Activated naive CD4-positive, alpha-beta T cell treated with anti-CD3 and anti-CD28 coated beads, Interleukin-2, amount 10 ng/mL, durations not matched to agents 7 days and 5 days (primary cell): Measurements from ENCODE around the gene AKT2.

Experiments used
- CTCF ChIA-PET: fragments of 350-600 bp; sonication (Branson Sonifier 250); formaldehyde crosslinking; loops from one replicate; lab custom pipeline; 2021; ENCODE audit warnings: antibody characterized with exemption; lab: Charles Lee
- DNase-seq: peaks from one replicate; pipeline ENCODE4 v3.0.0-alpha.2; 2020
- H3K27ac Mint-ChIP-seq: one replicate; pipeline ENCODE4 v1.8.0; 2021; ENCODE audit warnings: mild to moderate bottlenecking, moderate library complexity, mixed read lengths
- H3K27me3 Mint-ChIP-seq: one replicate; pipeline ENCODE4 v1.8.0; 2021; ENCODE audit warnings: mild to moderate bottlenecking, mixed read lengths
- H3K36me3 Mint-ChIP-seq: one replicate; pipeline ENCODE4 v1.8.0; 2021; ENCODE audit warnings: mixed read lengths
- H3K4me1 Mint-ChIP-seq: one replicate; pipeline ENCODE4 v1.8.0; 2021; ENCODE audit warnings: mixed read lengths
- H3K4me3 Mint-ChIP-seq: one replicate; pipeline ENCODE4 v1.8.0; 2021; ENCODE audit warnings: mild to moderate bottlenecking, moderate library complexity, mixed read lengths
- H3K9me3 Mint-ChIP-seq: one replicate; pipeline ENCODE4 v1.8.0; 2021; ENCODE audit warnings: mixed read lengths

AKT2 gene

DNA sequence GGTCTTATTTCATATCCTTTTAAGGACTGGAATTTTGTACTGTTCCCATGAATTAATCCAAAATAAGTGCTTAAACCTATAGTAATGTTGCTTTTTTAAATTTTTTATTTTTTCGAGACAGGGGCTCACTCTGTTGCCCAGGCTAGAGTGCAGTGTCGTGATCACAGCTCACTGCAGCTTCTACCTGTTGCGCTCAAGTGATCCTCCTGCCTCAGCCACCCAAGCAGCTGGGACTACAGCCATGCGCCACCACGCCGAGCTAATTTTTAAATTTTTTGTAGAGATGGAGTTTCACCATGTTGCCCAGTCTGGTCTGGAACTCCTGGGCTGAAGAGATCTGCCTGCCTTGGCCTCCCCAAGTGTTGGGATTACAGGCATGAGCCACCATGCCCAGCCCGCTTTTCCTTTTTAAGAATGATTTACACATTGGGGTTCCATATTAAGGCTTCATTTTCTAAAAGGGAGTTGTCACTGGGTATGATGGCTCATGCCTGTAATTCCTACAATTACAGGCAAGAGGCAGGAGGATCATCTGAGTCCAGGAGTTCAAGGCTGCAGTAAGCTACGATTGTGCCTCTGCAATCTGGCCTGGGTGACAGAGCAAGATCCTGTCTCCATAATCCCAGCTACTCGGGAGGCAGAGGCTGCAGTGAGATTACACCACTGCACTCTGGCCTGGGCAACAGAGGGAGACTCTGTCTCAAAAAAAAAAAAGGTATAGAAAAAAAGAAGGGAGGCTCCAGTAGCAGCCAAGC lies 28.3 kb upstream of the AKT2 start:
- DNase-seq: no peak
- H3K27ac Mint-ChIP-seq: no peak overlapping the region
- no peaks in the 10 kb centered on the region for H3K9me3 Mint-ChIP-seq
- H3K27me3 Mint-ChIP-seq: no peaks in the 10 kb centered on the region
- CTCF ChIA-PET: interaction anchor here (0.6 to 2.6 kb wide), 2 partner anchors 8 to 1821 kb away, joined by 3 to 13 read pairs; no protein-coding TSS in a partner anchor
- H3K4me1 Mint-ChIP-seq: peaks cover 3% of the 10 kb centered on the region
- H3K4me3 Mint-ChIP-seq: no peak overlapping the region
- no peaks in the 10 kb centered on the region for H3K36me3 Mint-ChIP-seq

DNA sequence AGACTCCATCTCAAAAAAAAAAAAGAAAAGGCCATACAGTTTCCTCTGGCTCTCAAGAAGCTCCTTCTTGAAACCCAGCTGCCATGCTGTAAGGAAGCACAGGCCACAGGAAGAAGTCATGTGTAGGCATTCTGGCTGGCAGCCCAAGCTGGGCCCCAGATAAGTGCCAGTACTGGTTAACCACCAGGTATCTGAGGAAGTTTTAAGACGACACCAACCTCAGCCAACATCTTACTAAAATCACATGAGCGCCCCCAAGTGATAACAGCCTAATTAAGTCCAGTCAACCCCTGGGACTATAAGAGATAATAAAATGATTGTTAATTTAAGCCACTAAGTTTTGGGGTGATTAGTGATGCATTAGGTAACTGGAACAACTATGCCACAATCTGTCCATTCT lies 27.4 kb upstream of the AKT2 start:
- no peaks in the 10 kb centered on the region for H3K9me3 Mint-ChIP-seq
- peaks cover 3% of the 10 kb centered on the region for H3K4me1 Mint-ChIP-seq
- CTCF ChIA-PET: interaction anchor here (2.6 kb wide), 1 partner anchor 7 kb away, joined by 13 read pairs; no protein-coding TSS in a partner anchor
- no peaks in the 10 kb centered on the region for H3K36me3 Mint-ChIP-seq
- DNase-seq: no peak
- no peak overlapping the region for H3K27ac Mint-ChIP-seq
- H3K27me3 Mint-ChIP-seq: no peaks in the 10 kb centered on the region
- H3K4me3 Mint-ChIP-seq: no peak overlapping the region

DNA sequence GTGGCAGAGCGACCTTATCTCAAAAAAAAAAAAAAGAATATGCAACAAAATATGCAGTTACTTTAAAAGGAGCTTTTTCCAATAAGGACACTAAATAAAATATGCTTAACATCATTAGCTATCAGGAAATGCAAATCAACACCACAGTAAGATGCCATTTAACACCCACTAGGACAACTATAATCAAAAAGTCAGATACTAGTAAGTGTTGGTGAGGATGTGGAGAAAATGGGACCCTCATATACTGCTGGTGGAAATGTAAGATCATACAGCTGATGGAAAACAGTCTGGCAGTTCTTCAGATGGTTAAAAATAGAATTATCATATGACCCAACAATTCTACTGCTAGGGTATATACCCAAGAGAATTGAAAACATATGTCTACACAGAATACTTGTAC lies 24.5 kb upstream of the AKT2 start:
- Mint-ChIP-seq H3K4me1 (peaks cover 3% of the 10 kb centered on the region), H3K9me3 (no peaks in the 10 kb centered on the region), H3K27ac (no peak overlapping the region), H3K4me3 (no peak overlapping the region), H3K36me3 (no peaks in the 10 kb centered on the region), H3K27me3 (no peaks in the 10 kb centered on the region)
- CTCF ChIA-PET: interaction anchor here (0.7 kb wide), 1 partner anchor 324 kb away, joined by 3 read pairs; no protein-coding TSS in a partner anchor
- no peak for DNase-seq

DNA sequence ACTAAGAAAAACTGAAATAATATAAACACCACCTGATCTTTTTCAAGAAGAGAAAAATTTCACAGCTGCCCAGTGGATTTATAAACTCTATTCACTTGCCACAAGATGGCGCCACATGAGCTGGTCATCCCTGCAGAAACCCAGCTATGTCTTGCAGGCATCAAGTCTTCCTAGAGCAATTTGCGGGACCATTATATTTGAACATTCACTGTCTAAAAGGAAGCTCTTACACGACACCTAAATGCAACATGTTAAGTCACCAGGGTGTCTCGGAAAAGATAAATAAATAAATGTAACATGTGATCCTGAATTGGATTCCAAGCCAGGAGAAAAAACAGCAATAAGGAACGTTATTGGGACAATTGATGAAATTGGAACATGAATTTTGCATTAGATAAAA lies 20.3 kb upstream of the AKT2 start:
- Mint-ChIP-seq H3K36me3 (no peaks in the 10 kb centered on the region), H3K9me3 (no peaks in the 10 kb centered on the region), H3K27ac (no peak overlapping the region), H3K27me3 (no peaks in the 10 kb centered on the region), H3K4me3 (no peak overlapping the region), H3K4me1 (no peaks in the 10 kb centered on the region)
- CTCF ChIA-PET: interaction anchor here (0.6 to 2.2 kb wide), 35 partner anchors 9 to 762 kb away, joined by 3 to 13 read pairs (median 4); partner anchors contain the start of genes PRX and SERTAD1
- peak; percentile 88 for DNase-seq

DNA sequence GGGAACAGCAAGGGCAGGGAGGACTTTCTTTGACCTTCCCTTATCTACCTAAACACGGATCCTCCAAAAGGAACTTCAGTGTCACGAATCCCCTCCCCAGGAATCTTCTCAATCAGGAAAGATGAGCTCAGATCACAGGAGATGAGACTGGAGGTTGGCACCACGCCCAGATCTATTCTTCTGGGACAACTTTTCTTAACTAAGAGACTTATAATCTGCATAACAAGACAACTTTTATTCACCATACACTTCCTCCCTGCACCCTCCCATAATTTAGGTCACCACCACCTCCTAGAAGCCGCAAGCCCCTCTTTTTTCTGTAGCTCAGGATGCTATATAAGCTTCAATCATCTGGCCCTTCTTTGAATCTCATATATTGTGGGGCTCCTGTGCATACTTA lies 19.2 kb upstream of the AKT2 start:
- H3K4me3 Mint-ChIP-seq: no peak overlapping the region
- no peaks in the 10 kb centered on the region for H3K4me1 Mint-ChIP-seq
- no peak for DNase-seq
- CTCF ChIA-PET: interaction anchor here (1.0 to 2.2 kb wide), 11 partner anchors 12 to 461 kb away, joined by 3 to 13 read pairs (median 5); no protein-coding TSS in a partner anchor
- no peaks in the 10 kb centered on the region for H3K27me3 Mint-ChIP-seq
- no peaks in the 10 kb centered on the region for H3K9me3 Mint-ChIP-seq
- H3K27ac Mint-ChIP-seq: no peak overlapping the region
- H3K36me3 Mint-ChIP-seq: no peaks in the 10 kb centered on the region

DNA sequence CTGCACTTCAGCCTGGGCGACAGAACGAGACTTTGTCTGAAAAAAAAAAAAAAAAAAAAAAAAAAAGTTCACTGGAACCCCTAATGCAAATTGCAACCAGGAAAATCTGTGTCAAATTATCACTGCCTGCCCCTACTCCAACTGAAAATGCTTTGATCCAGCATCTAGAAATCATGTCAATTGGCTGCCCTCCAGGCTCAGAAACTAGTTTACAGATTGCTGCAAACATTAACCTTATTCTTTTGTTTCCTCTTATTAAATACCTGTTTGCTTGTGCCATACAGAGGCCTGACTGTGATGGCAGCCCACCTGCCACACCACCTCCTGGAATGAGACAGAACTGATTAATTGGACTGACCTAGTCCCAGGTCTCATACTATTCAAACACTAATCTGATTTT lies 18.6 kb upstream of the AKT2 start:
- DNase-seq: no peak
- Mint-ChIP-seq H3K9me3 (no peaks in the 10 kb centered on the region), H3K4me3 (no peak overlapping the region), H3K27ac (no peak overlapping the region), H3K27me3 (no peaks in the 10 kb centered on the region), H3K36me3 (no peaks in the 10 kb centered on the region), H3K4me1 (no peaks in the 10 kb centered on the region)
- CTCF ChIA-PET: interaction anchor here (1.0 to 2.2 kb wide), 6 partner anchors 13 to 331 kb away, joined by 3 to 13 read pairs (median 7); no protein-coding TSS in a partner anchor

DNA sequence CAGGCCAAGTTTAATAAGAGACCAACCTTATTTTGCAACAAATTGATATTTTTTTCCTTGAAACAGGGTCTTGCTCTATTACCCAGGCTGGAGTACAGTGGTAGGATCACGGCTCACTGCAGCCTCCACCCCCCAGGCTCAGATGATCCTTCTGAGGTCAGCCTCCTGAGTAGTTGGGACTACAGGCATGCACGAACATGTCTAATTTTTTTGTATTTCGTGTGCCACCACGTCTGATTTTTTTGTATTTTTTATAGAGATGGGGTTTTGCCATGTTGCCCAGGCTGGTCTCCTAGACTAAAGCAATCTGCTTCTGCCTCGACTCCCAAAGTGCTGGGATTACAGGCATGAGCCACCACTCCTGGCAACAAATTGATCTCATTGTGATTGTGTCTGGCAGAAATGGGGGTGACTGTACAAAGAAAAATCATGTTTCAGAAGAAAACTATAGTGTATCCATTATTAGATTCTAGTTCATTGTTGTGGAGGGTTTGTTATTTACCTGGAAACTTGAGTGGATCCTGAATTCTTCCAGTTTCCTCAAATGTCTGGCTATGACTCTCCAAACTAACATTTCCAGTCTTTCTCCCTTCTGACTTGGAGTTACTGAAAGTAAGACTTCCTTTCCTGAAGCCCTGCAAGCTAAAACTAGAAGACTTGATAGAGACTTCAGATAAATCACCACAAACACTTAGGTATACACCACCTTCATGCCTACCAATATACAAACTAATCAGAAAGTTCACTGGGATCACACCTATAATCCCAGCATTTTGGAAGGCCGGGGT lies 17.3 kb upstream of the AKT2 start:
- no peaks in the 10 kb centered on the region for H3K36me3 Mint-ChIP-seq
- no peak for DNase-seq
- H3K9me3 Mint-ChIP-seq: no peaks in the 10 kb centered on the region
- CTCF ChIA-PET: interaction anchor here (0.7 to 1.4 kb wide), 2 partner anchors 139 to 162 kb away, joined by 3 read pairs; no protein-coding TSS in a partner anchor
- no peaks in the 10 kb centered on the region for H3K4me1 Mint-ChIP-seq
- H3K27me3 Mint-ChIP-seq: no peaks in the 10 kb centered on the region
- H3K27ac Mint-ChIP-seq: no peak overlapping the region
- H3K4me3 Mint-ChIP-seq: no peak overlapping the region

DNA sequence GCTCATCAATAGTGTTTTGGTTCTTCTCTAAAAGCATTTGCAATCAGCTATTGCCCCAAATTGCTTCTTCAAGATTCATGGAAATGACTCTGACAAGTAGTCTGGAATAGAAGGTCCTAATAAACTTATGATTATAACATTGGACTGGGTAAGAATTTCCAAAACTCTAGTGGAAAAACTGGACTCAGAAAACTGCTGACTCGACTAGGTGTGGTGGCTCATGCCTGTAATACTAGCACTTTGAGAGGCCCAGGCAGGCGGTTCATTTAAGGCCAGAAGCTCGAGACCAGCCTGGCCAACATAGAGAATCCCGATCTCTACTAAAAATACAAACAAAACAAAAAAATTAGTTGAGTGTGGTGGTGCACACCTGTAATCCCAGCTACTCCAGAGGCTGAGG lies 15.5 kb upstream of the AKT2 start:
- no peak overlapping the region for H3K27ac Mint-ChIP-seq
- no peaks in the 10 kb centered on the region for H3K27me3 Mint-ChIP-seq
- no peak for DNase-seq
- no peaks in the 10 kb centered on the region for H3K4me1 Mint-ChIP-seq
- no peak overlapping the region for H3K4me3 Mint-ChIP-seq
- H3K36me3 Mint-ChIP-seq: no peaks in the 10 kb centered on the region
- no peaks in the 10 kb centered on the region for H3K9me3 Mint-ChIP-seq
- CTCF ChIA-PET: interaction anchor here (1.0 kb wide), 1 partner anchor 164 kb away, joined by 3 read pairs; no protein-coding TSS in a partner anchor

DNA sequence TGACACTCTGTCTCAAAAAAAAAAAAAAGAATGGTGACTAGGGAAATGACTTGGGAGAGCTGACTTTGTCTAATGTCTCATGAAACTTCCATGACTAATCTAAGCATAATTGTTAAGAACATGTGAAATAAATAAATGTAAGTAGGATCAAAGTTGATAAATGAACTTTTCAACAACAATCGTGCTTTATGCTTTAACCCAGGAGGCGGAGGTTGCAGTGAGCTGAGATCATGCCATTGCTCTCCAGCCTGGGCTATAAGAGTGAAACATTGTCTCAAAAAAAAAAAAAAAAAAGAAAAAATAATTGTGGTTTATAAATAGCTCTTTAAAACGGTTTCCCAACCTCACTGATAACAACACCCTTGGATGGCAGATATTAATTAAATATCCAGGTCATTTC lies 12.9 kb upstream of the AKT2 start:
- Mint-ChIP-seq H3K4me1 (no peaks in the 10 kb centered on the region), H3K27me3 (no peaks in the 10 kb centered on the region), H3K4me3 (no peak overlapping the region), H3K27ac (no peak overlapping the region), H3K36me3 (no peaks in the 10 kb centered on the region), H3K9me3 (no peaks in the 10 kb centered on the region)
- CTCF ChIA-PET: no interaction called here
- no peak for DNase-seq

DNA sequence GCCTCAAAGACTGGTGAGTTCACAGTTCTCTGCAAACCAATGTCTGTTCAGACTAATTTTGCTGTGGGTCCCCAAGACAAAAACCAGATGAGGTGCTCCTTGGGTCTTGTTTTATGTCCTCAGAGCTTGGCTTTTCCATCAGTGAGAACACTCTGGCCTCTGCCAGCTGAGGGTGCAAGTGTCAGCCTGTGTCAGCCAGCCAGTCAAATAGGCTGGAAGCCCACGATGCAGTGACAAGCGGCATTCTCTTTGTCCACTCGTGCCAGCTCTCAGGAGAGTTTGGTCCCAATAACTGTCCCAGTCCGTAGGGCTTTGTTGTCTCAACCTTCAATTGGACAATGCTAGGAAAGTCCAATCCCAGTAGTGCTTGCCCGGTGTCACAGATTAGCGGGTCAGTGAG lies 9.4 kb upstream of the AKT2 start:
- no peak overlapping the region for H3K27ac Mint-ChIP-seq
- H3K9me3 Mint-ChIP-seq: no peaks in the 10 kb centered on the region
- H3K27me3 Mint-ChIP-seq: no peaks in the 10 kb centered on the region
- H3K36me3 Mint-ChIP-seq: no peaks in the 10 kb centered on the region
- CTCF ChIA-PET: no interaction called here
- H3K4me1 Mint-ChIP-seq: no peaks in the 10 kb centered on the region
- no peak overlapping the region for H3K4me3 Mint-ChIP-seq
- no peak for DNase-seq

DNA sequence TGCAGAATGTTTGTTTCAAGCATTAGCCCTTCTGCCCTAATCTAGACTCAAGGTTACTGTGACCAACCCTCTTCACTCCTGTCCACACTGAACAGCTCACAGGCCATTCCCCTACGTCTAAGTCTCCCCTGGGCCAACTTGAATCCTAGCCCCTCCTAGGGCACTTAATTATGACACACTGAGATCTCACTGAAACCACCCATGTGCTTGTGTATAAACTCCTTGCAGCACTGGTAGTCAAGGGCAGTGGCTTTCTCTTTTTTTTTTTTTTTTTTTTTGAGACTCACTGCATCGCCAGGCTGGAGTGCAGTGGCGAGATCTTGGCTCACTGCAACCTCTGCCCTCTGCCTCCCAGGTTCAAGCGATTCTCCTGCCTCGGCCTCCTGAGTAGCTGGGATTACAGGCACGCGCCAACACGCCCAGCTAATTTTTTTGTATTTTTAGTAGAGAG lies 1.9 kb upstream of the AKT2 start:
- Mint-ChIP-seq H3K36me3 (peaks cover 2% of the 10 kb centered on the region), H3K27me3 (no peaks in the 10 kb centered on the region), H3K9me3 (no peaks in the 10 kb centered on the region), H3K27ac (peak overlapping the region; percentile 99), H3K4me3 (no peak overlapping the region), H3K4me1 (peaks cover 37% of the 10 kb centered on the region)
- DNase-seq: no peak
- CTCF ChIA-PET: no interaction called here

DNA sequence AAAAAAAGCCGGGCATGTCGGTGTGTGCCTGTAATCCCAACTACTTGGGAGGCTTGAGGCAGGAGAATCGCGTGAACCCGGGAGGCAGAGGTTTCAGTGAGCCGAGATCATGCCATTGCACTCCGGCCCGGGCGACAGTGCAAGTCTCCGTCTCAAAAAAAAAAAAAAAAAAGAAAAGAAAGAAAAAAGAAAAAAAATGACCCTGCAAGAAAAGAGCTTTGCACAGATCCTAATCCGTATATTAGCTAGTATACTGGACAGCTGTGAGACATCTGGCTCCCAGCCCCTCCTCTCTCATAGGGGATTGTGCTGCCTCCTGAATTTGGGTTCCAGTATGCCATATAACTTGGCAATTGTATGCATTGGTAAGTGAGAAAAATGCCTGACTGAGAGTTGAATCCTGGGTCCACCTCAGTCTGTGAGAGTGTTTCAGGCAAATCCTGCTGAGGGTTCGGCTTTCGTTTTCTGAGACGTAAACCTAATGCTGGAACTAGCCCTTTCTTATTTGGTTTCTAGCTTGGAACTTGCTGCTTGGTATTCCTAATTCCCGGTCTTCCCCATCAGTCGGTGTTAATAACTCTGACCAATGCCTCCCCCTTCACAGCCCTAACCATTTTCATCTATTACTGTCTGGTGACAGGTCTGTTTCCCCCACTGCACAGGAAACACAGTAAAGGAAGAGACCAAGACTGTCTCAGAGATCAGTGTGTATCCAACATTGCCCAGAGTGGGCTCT lies 1.3 kb upstream of the AKT2 start:
- Mint-ChIP-seq H3K27ac (peak overlapping the region; percentile 99), H3K36me3 (peaks cover 2% of the 10 kb centered on the region), H3K9me3 (no peaks in the 10 kb centered on the region), H3K27me3 (no peaks in the 10 kb centered on the region), H3K4me3 (peak overlapping the region; percentile 84), H3K4me1 (peaks cover 39% of the 10 kb centered on the region)
- CTCF ChIA-PET: no interaction called here
- no peak for DNase-seq

DNA sequence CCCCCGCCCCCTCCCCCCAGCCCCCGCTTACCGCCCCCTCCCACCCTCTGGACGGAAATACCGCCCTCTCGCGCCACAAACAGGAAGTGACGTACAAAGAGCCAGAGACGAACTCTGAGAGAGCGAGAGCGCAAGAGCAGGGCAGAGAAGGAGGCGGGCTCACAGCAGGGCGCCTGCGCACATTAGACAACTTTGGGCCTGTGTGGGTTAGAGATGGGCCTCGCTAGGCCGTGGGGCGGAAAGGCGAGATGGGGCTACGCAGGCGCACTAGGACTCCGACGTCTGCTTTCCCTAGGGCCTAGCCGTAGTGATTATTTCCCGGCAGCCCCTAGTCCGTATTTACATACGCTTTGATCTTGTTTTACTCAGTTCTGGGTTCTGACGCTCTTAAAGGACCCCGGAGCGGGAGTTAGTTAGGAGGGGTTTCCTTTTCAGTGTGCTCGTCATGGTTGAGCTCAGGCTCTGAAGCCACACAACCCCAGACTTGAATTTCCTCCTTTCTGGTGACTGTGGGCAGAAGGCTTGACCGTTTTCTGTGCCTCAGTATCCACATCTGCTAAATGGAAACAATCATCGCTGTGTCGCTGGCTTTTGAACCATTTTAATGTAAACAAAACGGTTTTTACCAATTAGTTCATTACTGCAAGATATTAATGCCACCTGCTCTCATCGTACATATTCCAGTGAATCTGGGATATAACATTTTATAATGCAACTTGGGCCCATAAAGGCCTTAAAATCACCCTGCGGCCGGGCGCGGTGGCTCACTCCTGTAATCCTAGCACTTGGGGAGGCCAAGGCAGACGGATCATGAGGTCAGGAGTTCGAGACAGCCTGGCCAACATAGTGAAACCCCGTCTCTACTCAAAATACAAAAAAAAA lies 449 bp upstream of the AKT2 start:
- H3K4me1 Mint-ChIP-seq: peaks cover 45% of the 10 kb centered on the region
- peak overlapping the region; percentile 99 for H3K27ac Mint-ChIP-seq
- peaks cover 2% of the 10 kb centered on the region for H3K36me3 Mint-ChIP-seq
- no peaks in the 10 kb centered on the region for H3K27me3 Mint-ChIP-seq
- no peaks in the 10 kb centered on the region for H3K9me3 Mint-ChIP-seq
- peak overlapping the region; percentile 84 for H3K4me3 Mint-ChIP-seq
- peak; percentile 99 for DNase-seq
- CTCF ChIA-PET: no interaction called here
